ENCODE measurements around the gene SV2B. TPM values are rescaled to one million over a fixed set of nuclear protein-coding genes. Genes with fewer than 3 reads are reported as not detected.

Gene SV2B
- total RNA-seq, 1 donor from 2014 or later: 0.05 TPM

DNA sequence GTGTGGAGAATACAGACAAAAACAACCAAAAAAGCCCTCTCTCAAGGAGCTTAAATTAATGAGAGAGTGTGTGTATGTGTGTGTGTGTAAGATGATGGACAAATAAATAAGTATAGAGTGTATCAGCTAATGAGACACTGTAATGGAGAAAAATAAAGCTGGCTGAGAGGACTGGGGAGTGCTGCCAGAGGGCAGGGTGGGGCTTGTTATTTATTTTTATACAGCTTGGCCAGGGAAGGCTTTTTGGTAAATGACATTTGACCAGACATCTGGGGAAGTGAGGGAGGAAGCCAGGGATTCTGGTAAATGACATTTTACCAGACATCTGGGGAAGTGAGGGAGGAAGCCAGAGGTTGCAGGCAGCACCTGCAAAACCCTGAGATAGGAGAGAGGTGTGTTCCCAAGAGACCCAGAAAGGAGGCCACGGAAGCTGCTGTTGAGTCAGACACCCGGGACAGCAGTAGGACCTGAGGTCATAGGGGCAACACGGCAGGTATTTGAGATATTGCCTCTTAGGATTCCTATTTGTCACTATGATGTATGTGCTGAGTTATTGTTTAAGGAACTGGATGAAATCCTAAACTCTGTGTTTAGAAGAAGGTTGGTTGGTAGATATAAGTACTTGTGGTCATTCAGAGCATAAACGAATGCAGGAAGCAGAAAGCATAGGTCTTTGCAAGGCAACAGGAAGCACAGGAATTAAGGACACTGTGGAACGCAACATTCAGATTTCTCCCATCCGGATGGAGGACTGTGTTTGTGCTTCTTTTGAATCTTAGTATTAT is 2.7 kb downstream of the SV2B start:
- intact Hi-C loops (cut with micrococcal nuclease): no loop called here

GRCh38 chr15:91104111-91104510 is 4.1 kb downstream of the SV2B start:
- intact Hi-C loops (cut with micrococcal nuclease): no loop called here

DNA sequence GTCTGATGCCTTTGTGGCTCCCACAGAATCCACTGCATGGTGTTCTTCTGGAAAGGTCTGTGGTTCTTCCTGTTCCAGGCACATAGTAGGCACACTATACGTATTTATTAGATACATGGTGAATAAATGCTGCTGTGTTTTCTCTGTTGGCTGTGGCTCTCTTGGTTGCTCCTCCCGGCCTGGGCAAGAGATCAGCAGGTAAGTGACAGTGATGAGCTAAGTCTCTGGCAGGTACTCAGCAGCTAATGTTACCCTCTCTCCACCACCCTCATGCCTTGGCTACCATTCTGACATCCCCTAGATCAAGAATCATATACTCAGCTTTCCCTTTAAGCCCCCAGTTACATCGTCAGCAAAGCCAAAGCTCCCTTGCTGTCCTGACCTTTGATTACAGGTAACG is 8.4 kb downstream of the SV2B start:
- intact Hi-C loops (cut with micrococcal nuclease): no loop called here

DNA sequence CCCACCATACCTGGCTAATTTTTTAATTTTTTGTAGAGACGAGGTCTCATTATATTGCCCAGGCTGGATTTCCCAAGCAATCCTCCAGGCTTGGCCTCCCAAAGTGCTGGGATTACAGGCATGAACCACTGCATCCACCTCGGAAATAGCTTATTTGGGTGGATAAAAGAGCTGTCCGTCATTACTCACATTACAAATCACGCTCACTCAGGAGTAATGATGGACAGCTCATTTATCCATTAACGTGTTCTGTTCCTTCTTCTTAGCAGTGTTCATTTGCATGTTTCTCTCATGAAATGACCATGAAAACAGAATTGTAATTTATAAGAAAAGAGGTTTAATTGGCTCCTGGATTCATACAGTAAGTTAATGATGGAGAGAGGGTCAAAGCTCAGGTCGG is 9.8 kb downstream of the SV2B start:
- intact Hi-C loops (cut with micrococcal nuclease): no loop called here

DNA sequence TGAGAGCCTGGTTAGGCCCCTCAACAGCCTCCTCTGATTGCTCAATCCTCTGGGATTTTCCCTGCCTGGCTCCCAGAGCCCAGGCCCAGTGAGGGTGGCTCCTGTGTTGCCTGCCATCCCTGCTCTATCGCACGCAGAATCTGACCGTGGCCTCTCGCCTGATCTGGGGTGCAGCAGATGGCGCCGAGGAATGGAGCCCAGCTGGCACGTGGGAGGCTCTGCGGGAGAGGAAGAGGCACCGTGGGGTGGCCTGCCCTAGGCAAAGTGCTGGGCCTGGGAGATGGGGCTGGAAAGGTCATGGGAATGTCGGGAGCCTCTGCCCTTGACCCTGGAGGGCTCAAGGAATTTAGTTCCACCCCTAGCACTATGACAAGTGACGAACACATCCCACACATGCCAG is 10.3 kb downstream of the SV2B start:
- intact Hi-C loops (cut with micrococcal nuclease): no loop called here

DNA sequence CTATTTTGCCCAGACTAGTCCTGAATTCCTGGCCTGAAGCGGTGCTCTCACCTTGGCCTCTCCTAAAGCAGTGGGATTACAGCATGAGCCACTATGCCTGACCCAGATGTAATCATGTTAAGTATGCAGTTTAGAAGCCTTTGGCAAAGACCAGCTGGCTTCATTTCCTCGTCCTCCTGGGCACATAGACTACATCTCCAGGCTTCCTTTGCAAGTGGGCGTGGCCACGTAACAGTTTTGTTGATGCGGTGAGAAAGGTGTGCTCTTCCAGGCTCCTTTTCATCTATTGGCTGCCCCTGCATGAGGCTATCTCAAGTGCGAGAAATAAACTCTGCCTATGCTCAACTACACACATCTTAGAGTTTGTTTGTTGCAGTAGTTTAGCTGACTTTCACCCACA is 13.0 kb downstream of the SV2B start:
- intact Hi-C loops (cut with micrococcal nuclease): no loop called here

- intact Hi-C loops (cut with micrococcal nuclease): no loop called here
Observed at GRCh38 chr15:91114301-91114700, 14.2 kb downstream of the SV2B start.

DNA sequence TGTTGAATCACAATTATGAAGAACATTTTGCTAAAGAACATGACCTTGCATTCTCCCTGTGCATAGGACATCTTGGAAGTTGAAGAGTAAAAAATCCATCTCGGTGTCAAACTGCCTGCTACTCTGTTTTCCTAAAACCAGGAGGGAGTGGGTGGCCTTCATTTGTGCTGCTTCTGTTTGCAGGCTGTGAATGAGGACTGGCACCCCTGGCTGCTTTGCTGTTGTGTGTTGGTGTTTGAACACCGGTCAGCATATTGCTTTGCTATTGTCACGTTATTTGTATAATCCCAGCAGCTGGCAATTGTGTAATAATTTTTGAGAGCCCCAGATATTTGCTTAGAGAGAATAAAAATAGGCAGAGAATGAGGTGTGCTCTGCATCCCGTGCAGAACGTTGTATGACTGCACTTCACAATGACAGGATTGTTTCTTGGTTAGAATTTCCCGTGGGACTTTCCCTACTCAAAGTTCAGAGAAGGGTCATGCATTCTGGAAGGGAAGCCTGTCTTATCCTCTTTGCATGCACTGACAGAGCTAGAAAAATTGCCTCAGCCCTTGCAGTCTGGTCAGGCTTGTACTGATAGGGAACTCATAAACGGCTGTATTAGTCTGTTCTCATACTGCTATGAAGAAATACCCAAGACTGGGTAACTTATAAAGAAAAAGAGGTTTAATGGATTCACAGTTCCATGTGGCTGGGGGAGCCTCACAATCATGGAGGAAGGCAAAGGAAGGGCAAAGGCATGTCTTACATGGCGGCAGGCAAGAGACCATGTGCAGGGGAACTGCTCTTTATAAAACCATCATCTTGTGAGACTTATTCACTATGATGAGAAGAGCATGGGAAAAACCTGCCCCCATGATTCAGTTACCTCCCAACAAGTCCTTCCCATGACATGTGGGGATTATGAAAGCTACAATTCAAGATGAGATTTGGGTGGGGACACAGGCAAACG is 16.3 kb downstream of the SV2B start:
- intact Hi-C loops (cut with micrococcal nuclease): no loop called here

DNA sequence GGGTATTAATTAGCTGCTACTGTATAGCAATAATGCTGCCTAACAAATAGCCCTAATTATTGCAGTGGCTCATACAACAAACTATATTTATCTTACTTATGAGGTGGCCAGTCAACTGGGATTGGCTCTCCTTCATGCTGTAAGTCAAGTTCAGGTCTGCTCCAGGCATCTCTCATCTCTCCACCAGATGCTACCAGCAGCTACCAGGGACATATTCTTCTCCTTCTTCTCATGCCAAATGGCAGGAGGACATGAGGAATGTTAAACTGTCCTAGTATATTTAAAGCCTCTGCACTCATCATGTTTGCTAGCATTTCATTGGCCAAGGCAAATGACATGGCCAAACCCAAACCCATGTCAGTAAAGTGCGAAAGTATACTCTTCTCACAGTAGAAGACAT is 17.3 kb downstream of the SV2B start:
- intact Hi-C loops (cut with micrococcal nuclease): no loop called here

GRCh38 chr15:91118817-91119590 is 18.9 kb downstream of the SV2B start:
- intact Hi-C loops (cut with micrococcal nuclease): no loop called here

DNA sequence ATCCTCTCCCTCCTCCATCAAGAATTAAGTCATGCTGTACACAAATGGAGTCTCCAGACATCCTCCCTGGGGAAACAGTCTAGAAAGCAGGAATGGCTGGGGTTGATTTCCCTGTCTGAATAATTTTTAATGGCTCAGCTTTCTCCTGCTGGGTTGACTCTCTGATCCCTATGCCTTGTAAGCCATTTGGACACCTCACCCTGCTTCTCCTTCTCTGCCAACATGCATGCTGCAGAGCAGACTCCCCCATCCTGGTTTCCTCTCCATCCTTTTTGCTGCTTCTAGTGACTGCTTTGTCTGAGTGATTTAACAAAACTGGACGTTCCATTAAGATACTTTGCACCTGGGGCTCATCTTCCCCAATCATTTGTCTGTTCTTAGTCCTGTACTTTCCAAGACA is 22.2 kb downstream of the SV2B start:
- intact Hi-C loops (cut with micrococcal nuclease): no loop called here

DNA sequence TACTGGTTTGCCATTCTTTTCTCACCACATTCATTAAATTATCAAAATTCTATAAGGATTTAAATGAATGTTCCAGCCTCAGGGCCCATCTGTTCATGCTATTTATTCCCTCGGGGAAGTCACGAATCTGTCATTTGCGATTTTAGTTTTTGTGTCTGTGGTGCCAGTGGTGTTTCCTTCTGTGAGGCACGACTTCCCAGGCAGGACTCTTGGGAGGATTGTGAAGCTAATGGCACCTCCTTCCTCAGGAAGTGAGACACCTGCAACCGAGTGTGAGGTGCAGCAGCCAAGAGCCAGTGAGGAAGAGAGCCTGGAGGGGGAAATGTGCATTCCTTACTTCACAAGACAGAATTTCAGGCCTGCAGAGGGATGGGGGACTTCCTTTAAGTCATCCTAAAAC is 24.1 kb downstream of the SV2B start:
- intact Hi-C loops (cut with micrococcal nuclease): no loop called here

DNA sequence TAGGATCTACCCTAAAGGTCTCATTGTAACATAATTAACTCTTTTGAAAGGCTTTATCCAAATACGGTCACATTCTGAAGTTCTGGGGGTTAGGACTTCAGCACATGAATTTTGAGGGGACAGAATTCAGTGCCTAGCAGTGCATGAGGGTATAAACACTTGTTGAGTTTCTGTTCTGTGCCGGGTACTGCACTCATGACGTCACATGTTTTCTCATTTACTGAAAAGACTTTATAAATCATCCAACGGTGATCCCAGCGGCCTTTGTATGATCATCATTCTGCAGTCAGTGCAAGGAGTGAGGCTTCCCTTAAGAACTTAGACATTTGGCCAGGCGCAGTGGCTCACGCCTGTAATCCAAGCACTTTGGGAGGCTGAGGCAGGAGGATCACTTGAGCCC is 25.1 kb downstream of the SV2B start:
- intact Hi-C loops (cut with micrococcal nuclease): no loop called here

DNA sequence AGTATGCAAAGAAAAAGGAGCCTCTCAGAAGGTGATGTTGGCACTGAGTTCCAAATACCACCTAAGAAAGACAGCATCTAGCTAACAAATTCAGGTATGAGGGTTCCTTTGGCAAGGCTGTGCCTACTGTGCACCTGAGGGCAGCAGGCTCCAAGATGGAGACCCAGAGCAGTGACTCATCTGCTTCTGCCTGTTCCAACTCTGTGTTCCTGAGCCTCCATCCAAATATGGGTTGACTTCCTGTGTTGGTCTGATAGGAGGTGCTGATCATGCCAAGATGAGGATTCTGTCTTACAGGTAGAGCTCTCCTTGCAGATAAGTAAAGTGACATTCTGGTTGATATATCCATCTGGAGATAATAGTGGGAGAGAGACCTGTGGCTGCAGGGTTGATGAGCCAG is 26.0 kb downstream of the SV2B start:
- intact Hi-C loops (cut with micrococcal nuclease): no loop called here

DNA sequence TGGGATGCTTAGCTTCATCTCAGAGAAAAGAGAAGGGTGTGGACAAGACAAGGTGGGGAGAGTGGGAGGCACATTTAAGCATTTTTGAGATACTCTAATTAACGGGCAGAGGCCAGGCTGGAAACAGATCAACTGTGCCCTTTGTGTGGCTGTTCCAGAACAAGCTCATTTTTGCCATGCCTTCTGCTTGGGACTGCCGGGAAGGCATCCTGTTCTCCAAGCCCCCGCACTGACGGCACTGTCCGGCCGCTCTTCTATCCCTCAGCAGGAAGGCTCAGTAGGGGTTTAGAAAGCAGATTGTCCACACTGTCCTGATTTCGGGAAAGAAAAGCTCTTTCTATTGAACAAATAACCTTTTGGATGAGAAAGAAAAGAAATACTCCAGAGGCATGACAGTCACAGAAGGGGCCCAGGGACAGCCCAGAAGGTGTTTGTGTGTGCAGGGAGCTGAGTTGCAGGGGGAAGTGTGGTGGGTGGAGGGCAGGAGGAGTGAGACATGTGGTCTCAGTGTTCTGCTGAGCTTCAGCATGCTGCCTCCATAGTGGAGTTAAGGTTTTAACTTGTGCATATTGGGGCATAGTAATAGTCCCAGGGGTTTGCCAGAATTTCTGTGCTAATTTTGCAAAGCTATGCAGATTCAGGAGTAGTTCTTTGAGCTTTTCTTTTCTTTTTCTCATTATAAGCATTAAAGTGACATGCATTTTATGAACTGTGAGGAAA is 27.3 kb downstream of the SV2B start:
- intact Hi-C loops (cut with micrococcal nuclease): no loop called here

DNA sequence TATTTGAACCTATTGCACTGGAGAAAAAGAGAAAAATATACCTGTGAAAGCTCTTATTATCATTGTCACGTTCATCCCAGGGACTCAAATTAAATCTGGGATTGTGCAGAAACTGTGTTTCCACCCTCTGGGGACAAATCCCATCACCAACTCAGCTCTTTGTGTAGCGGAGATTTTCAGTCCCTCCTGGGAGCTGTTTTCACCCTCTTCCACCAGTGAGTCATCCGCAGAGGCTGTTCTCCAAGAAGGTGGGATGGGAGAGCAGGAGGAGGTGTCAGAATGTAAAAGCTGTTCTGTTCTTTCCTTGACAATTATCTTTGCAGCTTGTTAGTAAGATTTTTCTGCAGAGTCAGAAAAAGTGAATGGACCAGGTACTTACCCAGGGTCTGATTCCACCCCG is 28.0 kb downstream of the SV2B start:
- intact Hi-C loops (cut with micrococcal nuclease): no loop called here

- intact Hi-C loops (cut with micrococcal nuclease): no loop called here
Observed at GRCh38 chr15:91129436-91129835, 29.4 kb downstream of the SV2B start.

DNA sequence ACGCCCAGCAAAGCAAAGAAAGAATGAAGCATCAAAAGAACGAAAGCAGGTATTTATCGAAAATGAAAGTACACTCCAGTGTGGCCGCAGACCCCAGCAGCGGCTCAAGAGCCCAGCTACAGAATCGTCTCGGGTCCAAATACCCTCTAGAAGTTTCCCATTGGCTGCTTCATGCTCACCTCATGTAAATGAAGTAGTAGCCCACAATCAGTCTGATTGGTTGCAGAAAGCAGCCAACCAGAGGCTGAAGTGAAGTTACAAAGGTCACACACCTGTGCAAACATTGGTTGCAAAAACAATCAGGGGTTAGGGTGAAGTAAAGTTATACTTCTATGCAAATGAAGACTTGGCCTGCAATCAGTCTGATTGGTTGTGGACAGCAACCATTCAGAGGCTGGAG is 32.0 kb downstream of the SV2B start:
- intact Hi-C loops (cut with micrococcal nuclease): no loop called here

DNA sequence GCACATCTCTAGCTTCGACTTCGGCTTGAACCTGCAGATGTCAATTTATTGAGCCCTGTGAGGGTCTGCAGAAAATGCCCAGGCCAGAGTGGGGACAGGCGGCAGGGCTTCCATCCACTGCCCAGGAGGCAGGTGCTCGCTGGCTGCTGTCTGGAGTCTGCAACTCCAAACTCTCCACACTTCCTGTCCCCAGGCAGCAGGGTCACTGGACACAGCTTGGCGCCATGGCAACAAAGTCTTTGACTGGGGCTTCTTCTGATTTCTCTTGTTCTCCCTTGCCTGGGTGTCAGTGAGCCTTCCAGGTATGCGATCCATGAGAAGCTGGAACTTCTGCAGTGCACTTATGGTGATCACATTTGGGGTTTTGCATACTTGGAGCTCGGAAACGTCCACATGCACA is 33.5 kb downstream of the SV2B start:
- intact Hi-C loops (cut with micrococcal nuclease): no loop called here

GRCh38 chr15:91135201-91136130 is 35.4 kb downstream of the SV2B start:
- intact Hi-C loops (cut with micrococcal nuclease): no loop called here
